Thyroid gland (tissue), 4 donors: ENCODE measurements around the gene LRRC4.

Experiments used
- CTCF ChIP-seq, 6 experiments: fragments of 200-600 bp in 3 of 6; fragments of 450-650 bp in 3 of 6; sonication (generic) in 3 of 6; IDR thresholded peaks; one replicate each; pipeline ENCODE4 v1.5.1; 2016 to 2019; ENCODE audit warnings: antibody characterized with exemption in 6 of 6, mild to moderate bottlenecking in 2 of 6, inconsistent platforms in 1 of 6, moderate library complexity in 1 of 6
- POLR2A ChIP-seq, 2 donors: fragments of 450-650 bp; IDR thresholded peaks; one replicate each; pipeline ENCODE4 v1.6.1; 2017; ENCODE audit warnings: antibody characterized with exemption in 2 of 2, mild to moderate bottlenecking in 2 of 2, moderate library complexity in 1 of 2

GRCh38 chr7:128033246-128033645 is 2.0 kb upstream of the LRRC4 start:
- TF ChIP-seq CTCF (IDR thresholded peaks at IDR 0.05) (no peak), POLR2A (IDR thresholded peaks at IDR 0.05) (no peak)
